Activated CD4-positive, alpha-beta memory T cell treated with anti-CD3 and anti-CD28 coated beads for 36 hours (primary cell): ENCODE results near the gene TSPEAR. TPM values are rescaled to one million over a fixed set of nuclear protein-coding genes. Genes with fewer than 3 reads are reported as not detected.
"Not testable (repeated sequence)": the region's sequence is repeated elsewhere in the genome, so short reads cannot be mapped to it uniquely, and the experiment has no call there.

Experiments used
- CTCF ChIA-PET: fragments of 350-600 bp; sonication (Branson Sonifier 250); formaldehyde crosslinking; loops from one replicate; lab custom pipeline; 2021; ENCODE audit warnings: antibody characterized with exemption, inconsistent platforms; lab: Charles Lee
- POLR2A ChIA-PET: fragments of 350-600 bp; sonication (Branson Sonifier 250); formaldehyde crosslinking; loops from one replicate; lab custom pipeline; 2021; ENCODE audit warnings: antibody characterized with exemption; lab: Charles Lee
- DNase-seq: peaks from one replicate; pipeline ENCODE4 v3.0.0-alpha.2; 2020
- H3K27ac Mint-ChIP-seq: one replicate; pipeline ENCODE4 v1.8.0; 2021; ENCODE audit warnings: mixed read lengths
- H3K27me3 Mint-ChIP-seq: one replicate; pipeline ENCODE4 v1.8.0; 2021; ENCODE audit warnings: mixed read lengths
- H3K36me3 Mint-ChIP-seq: one replicate; pipeline ENCODE4 v1.8.0; 2021; ENCODE audit warnings: mixed read lengths
- H3K4me1 Mint-ChIP-seq: one replicate; pipeline ENCODE4 v1.8.0; 2021; ENCODE audit warnings: low read depth, mixed read lengths
- H3K4me3 Mint-ChIP-seq: one replicate; pipeline ENCODE4 v1.8.0; 2021; ENCODE audit warnings: mild to moderate bottlenecking, mixed read lengths
- H3K9me3 Mint-ChIP-seq: one replicate; pipeline ENCODE4 v1.8.0; 2021; ENCODE audit warnings: mixed read lengths
- intact Hi-C: fragments of 100-400 bp; cut with micrococcal nuclease; formaldehyde crosslinking; loops from one replicate; pipeline ENCODE4 v1.15.1; 2023
- total RNA-seq, 2 experiments: library from RNA; stranded (reverse); gene quantifications; one replicate each; pipeline ENCODE4 v1.2.3, GENCODE V29; 2021

Gene TSPEAR
- total RNA-seq, 2 experiments from 2014 or later: not detected

DNA sequence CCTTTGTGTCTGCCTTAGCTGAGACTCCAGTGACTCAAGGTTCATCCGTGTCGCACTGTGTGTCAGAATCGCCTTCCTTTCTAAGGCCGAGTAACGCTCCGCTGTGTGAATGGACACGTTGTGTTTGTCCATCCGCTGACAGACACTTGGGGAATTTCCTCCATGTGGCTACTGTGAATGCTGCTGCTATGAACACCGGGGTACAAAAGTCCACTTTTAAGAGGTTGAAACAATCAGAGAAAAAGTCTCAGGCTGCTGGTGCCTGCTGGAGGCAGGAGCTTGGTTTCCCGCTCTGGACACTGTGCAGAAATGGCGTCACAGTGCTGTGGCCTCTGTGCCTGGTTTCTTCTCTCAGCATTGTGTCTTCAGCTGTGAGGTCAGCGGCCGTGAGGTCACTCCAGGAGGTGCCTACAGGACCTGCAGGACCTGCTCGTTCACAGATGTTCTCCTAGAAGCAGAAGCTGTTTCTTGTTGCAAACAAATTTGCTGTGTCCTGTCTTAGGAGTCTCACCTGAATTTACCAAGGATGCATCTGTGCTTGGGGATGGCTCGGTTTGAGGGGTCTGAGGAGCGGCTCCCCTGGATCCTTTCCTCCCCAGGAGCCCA lies 205.6 kb downstream of the TSPEAR start:
- no peak overlapping the region for H3K27ac Mint-ChIP-seq
- H3K36me3 Mint-ChIP-seq: no peaks in the 10 kb centered on the region
- no peak for DNase-seq
- intact Hi-C loops: no loop called here
- no peaks in the 10 kb centered on the region for H3K27me3 Mint-ChIP-seq
- H3K9me3 Mint-ChIP-seq: no peaks in the 10 kb centered on the region
- POLR2A ChIA-PET: no interaction called here
- CTCF ChIA-PET: interaction anchor here (1.3 kb wide), 1 partner anchor 287 kb away, joined by 3 read pairs; no protein-coding TSS in a partner anchor
- H3K4me3 Mint-ChIP-seq: no peak overlapping the region
- H3K4me1 Mint-ChIP-seq: no peaks in the 10 kb centered on the region

DNA sequence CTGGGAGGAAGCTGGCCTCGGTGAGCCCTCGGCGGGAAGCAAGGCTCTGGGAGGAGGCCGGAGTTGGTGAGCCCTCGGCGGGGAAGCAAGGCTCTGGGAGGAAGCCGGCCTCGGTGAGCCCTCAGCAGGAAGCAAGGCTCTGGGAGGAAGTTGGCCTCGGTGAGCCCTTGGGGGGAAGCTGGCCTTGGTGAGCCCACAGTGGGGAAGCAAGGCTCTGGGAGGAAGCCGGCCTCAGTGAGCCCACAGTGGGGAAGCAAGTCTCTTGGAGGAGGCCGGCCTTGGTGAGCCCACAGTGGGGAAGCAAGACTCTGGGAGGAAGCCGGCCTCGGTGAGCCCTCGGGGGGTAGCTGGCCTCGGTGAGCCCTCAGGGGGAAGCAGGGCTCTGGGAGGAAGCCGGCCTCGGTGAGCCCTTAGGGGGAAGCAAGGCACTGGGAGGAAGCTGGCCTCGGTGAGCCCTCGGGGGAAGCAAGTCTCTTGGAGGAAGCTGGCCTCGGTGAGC lies 207.4 kb downstream of the TSPEAR start:
- Mint-ChIP-seq H3K4me1 (no peaks in the 10 kb centered on the region), H3K27ac (no peak overlapping the region), H3K4me3 (no peak overlapping the region), H3K36me3 (no peaks in the 10 kb centered on the region), H3K9me3 (no peaks in the 10 kb centered on the region), H3K27me3 (no peaks in the 10 kb centered on the region)
- DNase-seq: no peak
- CTCF ChIA-PET: interaction anchor here (1.1 kb wide), 1 partner anchor 289 kb away, joined by 3 read pairs; no protein-coding TSS in a partner anchor
- intact Hi-C loops: no loop called here
- POLR2A ChIA-PET: no interaction called here

DNA sequence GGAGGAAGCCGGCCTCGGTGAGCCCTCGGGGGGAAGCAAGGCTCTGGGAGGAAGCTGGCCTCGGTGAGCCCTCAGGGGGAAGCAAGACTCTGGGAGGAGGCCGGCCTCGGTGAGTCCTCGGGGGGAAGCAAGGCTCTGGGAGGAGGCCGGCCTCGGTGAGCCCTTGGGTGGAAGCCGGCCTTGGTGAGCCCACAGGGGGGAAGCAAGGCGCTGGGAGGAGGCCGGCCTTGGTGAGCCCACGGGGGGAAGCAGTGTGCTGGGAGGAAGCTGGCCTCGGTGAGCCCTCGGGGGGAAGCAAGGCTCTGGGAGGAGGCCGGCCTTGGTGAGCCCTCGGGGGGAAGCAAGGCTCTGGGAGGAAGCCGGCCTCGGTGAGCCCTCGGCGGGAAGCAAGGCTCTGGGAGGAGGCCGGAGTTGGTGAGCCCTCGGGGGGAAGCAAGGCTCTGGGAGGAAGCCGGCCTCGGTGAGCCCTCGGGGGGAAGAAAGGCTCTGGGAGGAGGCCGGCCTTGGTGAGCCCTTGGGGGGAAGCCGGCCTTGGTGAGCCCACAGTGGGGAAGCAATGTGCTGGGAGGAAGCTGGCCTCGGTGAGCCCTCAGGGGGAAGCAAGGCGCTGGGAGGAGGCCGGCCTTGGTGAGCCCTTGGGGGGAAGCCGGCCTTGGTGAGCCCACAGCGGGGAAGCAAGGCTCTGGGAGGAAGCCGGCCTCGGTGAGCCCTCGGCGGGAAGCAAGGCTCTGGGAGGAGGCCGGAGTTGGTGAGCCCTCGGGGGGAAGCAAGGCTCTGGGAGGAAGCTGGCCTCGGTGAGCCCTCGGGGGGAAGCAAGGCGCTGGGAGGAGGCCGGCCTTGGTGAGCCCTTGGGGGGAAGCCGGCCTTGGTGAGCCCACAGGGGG lies 208.1 kb downstream of the TSPEAR start:
- POLR2A ChIA-PET: not testable (repeated sequence)

DNA sequence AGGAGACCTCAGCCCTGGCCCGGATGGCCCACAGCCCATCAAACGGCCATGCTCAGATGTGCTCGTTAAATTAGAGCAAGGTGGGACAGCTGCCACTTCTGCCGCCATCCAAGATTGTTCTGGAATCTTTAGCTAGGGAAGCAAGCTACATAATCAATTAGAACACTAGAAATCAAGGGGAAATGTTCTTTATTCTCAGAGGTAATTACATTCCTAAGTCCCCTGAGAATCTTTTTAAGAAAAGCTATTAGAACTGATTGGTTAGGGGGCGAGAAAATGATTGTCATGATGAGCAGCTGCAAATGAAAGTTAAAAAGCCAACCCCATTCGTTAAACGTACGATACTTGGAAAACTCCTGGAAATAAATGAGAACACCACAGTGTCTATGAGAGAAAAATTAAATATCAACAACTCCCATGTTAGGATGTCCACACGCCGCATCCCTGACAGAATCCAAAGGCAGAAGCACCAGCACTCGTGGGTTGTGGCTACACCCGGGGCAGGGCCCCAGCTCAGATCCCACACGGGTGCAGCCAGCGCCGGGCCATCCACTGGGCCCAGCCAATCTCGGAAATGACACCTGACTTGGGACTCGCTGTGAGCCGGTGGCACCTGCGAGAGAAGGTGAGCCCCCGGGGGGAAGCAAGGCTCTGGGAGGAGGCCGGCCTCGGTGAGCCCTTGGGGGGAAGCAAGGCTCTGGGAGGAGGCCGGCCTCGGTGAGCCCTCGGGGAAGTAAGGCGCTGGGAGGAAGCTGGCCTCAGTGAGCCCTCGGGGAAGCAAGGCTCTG lies 209.0 kb downstream of the TSPEAR start:
- POLR2A ChIA-PET: no interaction called here
- no peak for DNase-seq
- no peaks in the 10 kb centered on the region for H3K36me3 Mint-ChIP-seq
- no peaks in the 10 kb centered on the region for H3K4me1 Mint-ChIP-seq
- H3K27me3 Mint-ChIP-seq: peaks cover 2% of the 10 kb centered on the region
- H3K27ac Mint-ChIP-seq: no peak overlapping the region
- intact Hi-C loops: no loop called here
- H3K4me3 Mint-ChIP-seq: no peak overlapping the region
- CTCF ChIA-PET: interaction anchor here (0.7 to 2.4 kb wide), 5 partner anchors 8 to 299 kb away, joined by 3 to 9 read pairs (median 4); partner anchors contain the start of gene UBE2G2
- H3K9me3 Mint-ChIP-seq: no peaks in the 10 kb centered on the region

More for the DNA sequence above, 208.1 kb downstream of the TSPEAR start:
- intact Hi-C loops, H3K4me1 Mint-ChIP-seq, H3K9me3 Mint-ChIP-seq, DNase-seq, H3K27ac Mint-ChIP-seq, H3K36me3 Mint-ChIP-seq, H3K4me3 Mint-ChIP-seq, H3K27me3 Mint-ChIP-seq: not testable (repeated sequence)
- CTCF ChIA-PET: interaction anchor here (0.7 to 1.1 kb wide), 3 partner anchors 165 to 463 kb away, joined by 3 read pairs; no protein-coding TSS in a partner anchor

DNA sequence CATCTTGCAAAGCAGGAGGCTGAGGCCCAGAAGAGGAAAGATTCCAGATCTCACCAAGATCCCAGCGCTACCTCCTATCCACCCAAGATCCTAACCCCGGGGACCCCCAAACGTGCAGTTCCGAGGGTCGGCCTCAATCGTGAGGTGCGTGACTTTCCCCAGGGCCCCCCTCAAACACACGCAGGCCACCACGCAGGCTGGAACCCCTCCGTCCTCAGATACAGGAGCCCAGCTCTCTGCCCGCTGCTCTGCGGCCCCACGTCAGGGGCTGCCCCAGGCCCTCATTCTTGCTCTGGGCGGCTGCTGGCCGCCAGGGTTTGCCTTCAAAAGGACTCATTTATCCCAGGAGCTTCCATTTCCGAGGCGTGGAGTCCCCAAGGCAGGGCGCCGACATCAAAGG lies 211.3 kb downstream of the TSPEAR start:
- Mint-ChIP-seq H3K27me3 (peaks cover 13% of the 10 kb centered on the region), H3K36me3 (no peaks in the 10 kb centered on the region), H3K4me1 (no peaks in the 10 kb centered on the region), H3K9me3 (no peaks in the 10 kb centered on the region), H3K27ac (no peak overlapping the region), H3K4me3 (no peak overlapping the region)
- DNase-seq: no peak
- intact Hi-C loops: no loop called here
- ChIA-PET CTCF (interaction anchor here (2.4 kb wide), 1 partner anchor 10 kb away, joined by 9 read pairs; no protein-coding TSS in a partner anchor), POLR2A (no interaction called here)

DNA sequence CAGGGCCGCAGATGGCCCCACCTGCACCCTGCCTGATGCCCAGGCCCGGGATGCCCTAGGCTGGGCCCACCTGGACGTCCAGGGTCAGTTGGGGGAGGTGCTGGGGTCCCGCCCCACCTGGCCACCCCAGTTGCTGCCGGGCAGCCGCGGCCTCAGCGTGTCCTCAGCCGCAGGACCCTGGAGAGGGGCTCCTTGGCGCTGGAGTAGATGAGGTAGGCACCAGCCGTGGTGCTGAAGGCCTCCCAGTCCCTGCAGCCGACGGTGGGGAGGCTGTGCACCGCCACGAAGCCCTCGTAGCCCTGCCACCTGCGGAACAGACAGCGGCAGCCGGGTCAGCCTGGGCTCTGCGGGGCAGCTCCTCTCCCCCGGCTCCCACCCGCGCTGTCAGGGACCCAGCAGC lies 211.7 kb downstream of the TSPEAR start:
- peaks cover 13% of the 10 kb centered on the region for H3K27me3 Mint-ChIP-seq
- no peaks in the 10 kb centered on the region for H3K4me1 Mint-ChIP-seq
- no peaks in the 10 kb centered on the region for H3K9me3 Mint-ChIP-seq
- no peak for DNase-seq
- H3K27ac Mint-ChIP-seq: no peak overlapping the region
- H3K36me3 Mint-ChIP-seq: no peaks in the 10 kb centered on the region
- intact Hi-C loops: no loop called here
- no peak overlapping the region for H3K4me3 Mint-ChIP-seq
- ChIA-PET POLR2A (no interaction called here), CTCF (no interaction called here)

DNA sequence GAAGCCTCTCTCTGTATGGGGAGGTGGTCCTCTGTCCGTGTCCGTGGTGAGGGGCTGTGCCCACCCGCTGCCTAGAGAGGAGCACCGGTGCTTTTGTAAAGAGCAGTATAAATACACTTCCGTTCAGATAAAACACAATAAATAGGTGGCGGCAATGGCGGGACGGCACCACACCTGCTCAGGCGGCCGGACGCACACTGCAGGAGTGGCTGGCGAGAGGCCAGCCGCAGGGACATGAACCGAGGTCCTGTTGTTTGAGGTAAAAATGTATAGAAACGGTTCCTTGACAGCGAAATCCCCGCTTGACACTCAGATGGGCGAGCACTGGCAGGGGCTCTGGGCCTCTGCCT lies 212.2 kb downstream of the TSPEAR start:
- intact Hi-C loops: no loop called here
- Mint-ChIP-seq H3K27ac (no peak overlapping the region), H3K4me3 (no peak overlapping the region), H3K27me3 (peaks cover 13% of the 10 kb centered on the region), H3K9me3 (no peaks in the 10 kb centered on the region), H3K4me1 (no peaks in the 10 kb centered on the region), H3K36me3 (no peaks in the 10 kb centered on the region)
- ChIA-PET POLR2A (no interaction called here), CTCF (no interaction called here)
- DNase-seq: no peak

DNA sequence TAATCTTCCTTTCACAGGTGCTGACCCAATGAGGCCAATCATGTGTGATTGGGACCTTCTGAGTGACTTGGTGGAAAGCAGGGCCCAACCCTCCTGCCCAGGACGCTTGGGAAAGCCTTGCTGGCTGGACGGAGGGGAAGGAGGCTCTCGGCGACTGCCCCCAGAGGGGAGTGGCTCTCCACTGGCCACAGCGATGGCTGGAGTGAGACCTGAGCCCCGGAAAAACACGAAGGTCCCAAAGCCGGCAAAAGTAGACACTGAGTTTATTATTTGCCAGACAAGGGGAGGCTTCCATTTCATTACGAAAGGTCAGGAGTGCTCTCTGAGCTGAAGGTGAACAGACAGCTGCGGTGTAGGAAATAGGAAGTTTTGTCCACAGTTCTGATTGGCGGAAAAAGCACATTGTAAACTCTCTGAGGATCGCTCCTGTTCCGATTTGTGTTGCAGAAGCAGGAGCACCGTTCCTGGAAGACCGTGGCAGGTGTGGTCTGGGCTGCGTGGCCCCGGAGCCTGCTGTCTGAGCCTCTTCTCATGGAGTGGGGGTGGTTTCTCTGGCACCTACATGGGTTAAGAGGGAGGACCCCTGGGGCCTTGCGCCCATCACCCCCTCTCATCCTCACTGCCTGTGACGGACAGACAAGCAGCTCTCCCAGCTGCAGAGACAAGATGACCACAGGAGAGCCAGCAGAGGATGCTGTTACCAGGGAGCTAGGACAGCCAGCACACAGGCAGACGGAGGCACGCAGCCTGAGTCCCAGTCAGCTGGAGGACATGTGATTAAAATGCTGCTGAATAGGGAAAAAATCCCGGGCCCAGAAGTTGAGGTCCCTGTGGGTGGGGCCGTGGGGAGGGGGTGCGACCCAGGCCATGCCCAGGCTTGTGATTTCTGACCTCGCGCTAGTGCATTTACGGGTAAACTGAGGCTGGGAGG lies 212.8 kb downstream of the TSPEAR start:
- no peak for DNase-seq
- ChIA-PET CTCF (no interaction called here), POLR2A (no interaction called here)
- Mint-ChIP-seq H3K9me3 (no peaks in the 10 kb centered on the region), H3K4me3 (no peak overlapping the region), H3K27ac (no peak overlapping the region), H3K36me3 (no peaks in the 10 kb centered on the region), H3K4me1 (no peaks in the 10 kb centered on the region), H3K27me3 (peaks cover 13% of the 10 kb centered on the region)
- intact Hi-C loops: no loop called here

DNA sequence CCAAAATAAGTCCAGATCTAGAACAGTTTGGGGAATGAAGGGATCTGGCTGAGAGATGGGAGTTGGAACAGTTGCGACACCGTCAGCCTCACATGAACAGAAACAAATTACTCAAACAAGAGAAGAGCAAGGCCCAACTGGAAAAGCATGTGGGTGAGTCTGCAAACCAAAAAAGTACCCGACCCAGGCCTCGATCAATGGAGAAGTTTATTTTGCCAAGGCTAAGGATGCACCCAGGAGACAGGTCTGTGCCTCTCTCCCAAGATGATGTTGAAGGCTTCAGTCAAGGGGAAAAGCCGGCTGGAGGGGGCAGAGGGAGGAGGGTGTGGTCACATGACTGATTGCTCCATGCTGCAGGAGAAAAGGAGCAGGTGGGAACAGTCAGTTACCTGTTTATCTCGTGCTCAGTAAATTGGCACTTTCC lies 213.7 kb downstream of the TSPEAR start:
- intact Hi-C loops: no loop called here
- no peak for DNase-seq
- no peak overlapping the region for H3K4me3 Mint-ChIP-seq
- no peaks in the 10 kb centered on the region for H3K4me1 Mint-ChIP-seq
- peaks cover 7% of the 10 kb centered on the region for H3K9me3 Mint-ChIP-seq
- ChIA-PET CTCF (no interaction called here), POLR2A (no interaction called here)
- no peaks in the 10 kb centered on the region for H3K36me3 Mint-ChIP-seq
- H3K27ac Mint-ChIP-seq: no peak overlapping the region
- peaks cover 13% of the 10 kb centered on the region for H3K27me3 Mint-ChIP-seq

DNA sequence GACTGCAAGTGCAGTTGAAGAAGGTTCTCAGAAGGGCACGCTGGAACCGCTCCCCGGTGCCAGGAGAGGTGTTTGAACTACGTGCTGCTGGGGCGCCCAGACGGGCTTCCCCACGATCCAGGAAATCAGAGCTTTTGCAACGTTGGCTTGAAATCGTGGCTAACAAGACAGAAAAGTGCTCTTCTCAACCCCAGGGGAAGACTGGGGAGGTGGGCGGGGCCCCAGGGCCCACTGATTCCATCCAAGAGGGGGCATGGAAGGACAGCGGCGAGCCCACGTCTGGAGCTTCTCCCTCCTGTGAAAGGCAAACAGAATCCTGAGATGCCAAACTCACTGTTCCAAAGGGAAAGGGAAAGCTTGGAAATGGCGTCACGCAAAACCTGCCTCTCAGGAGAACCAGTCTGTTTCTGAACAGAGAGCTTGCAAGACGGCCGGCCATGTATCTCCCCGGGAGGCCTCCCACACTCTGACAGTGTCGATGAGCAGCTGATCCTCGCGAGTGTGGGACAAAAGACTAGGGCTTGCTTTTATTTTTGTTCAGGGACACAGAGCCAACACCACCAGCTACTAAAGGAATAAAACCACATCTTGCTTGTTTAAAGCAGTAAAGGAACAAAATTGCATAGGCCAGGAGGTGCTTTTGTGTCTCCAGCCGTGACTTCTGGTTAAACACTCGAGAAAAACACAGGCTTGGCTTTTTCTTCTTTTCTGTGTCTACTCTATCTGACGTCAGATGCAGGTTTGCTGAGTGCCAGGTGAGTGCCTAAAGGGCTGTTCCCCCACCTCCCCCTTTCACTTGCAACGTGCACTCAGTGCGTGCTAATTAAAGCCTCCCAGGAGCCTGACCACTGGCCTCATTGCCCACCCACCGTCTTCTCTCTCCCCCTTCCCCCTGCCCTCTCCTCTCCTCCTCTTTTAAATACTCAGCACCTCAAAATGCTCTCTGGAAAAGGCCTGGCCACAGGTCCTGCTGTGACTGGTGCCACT lies 214.5 kb downstream of the TSPEAR start:
- intact Hi-C loops: no loop called here
- Mint-ChIP-seq H3K4me1 (no peaks in the 10 kb centered on the region), H3K36me3 (no peaks in the 10 kb centered on the region), H3K4me3 (no peak overlapping the region), H3K27me3 (peaks cover 19% of the 10 kb centered on the region), H3K9me3 (peaks cover 15% of the 10 kb centered on the region), H3K27ac (no peak overlapping the region)
- ChIA-PET CTCF (interaction anchor here (0.9 kb wide), 1 partner anchor 19 kb away, joined by 3 read pairs; no protein-coding TSS in a partner anchor), POLR2A (no interaction called here)
- DNase-seq: no peak
